CD4-positive, alpha-beta T cell treated with Interferon gamma for 1 hour (primary cell): ENCODE data around the gene CEACAM5.

Experiments
- DNase-seq: peaks from one replicate; pipeline ENCODE4 v3.0.0-alpha.2; 2020

CEACAM5 gene

GRCh38 chr19:41708481-41708880, at the start of gene CEACAM5:
Gene CEACAM5, plus strand, starts transcription at chr19:41708626. Its CDS starts 106 bp downstream, at chr19:41708732.
- no peak for DNase-seq

GRCh38 chr19:41666075-41666474, 42.4 kb upstream of the CEACAM5 start:
- DNase-seq = no peak

- no peak for DNase-seq
Observed at GRCh38 chr19:41668315-41668714, 40.1 kb upstream of the CEACAM5 start.

- no peak for DNase-seq
Observed at GRCh38 chr19:41670755-41671154, 37.7 kb upstream of the CEACAM5 start.

GRCh38 chr19:41671486-41671885, 36.9 kb upstream of the CEACAM5 start:
- no peak for DNase-seq

- no peak for DNase-seq
Observed at GRCh38 chr19:41682437-41682836, 26.0 kb upstream of the CEACAM5 start.

- DNase-seq = no peak
Observed at GRCh38 chr19:41687419-41687818, 21.0 kb upstream of the CEACAM5 start.

- DNase-seq = no peak
Observed at GRCh38 chr19:41688098-41688497, 20.3 kb upstream of the CEACAM5 start, which contains the start of gene CEACAM7. Gene CEACAM7, minus strand, starts transcription at chr19:41688270. Its CDS starts 105 bp downstream, at chr19:41688165.

- no peak for DNase-seq
Observed at GRCh38 chr19:41688687-41689086, 19.7 kb upstream of the CEACAM5 start.

GRCh38 chr19:41689993-41690800, 18.2 kb upstream of the CEACAM5 start:
- no peak for DNase-seq

GRCh38 chr19:41690801-41691065, 17.7 kb upstream of the CEACAM5 start:
- no peak for DNase-seq

GRCh38 chr19:41691268-41691970, 17.0 kb upstream of the CEACAM5 start:
- no peak for DNase-seq

- DNase-seq = no peak
Observed at GRCh38 chr19:41694196-41694595, 14.2 kb upstream of the CEACAM5 start.

GRCh38 chr19:41694831-41695635, 13.4 kb upstream of the CEACAM5 start:
- DNase-seq = no peak

- no peak for DNase-seq
Observed at GRCh38 chr19:41695745-41696144, 12.7 kb upstream of the CEACAM5 start.

GRCh38 chr19:41696402-41697197, 11.8 kb upstream of the CEACAM5 start:
- DNase-seq = no peak

- no peak for DNase-seq
Observed at GRCh38 chr19:41697198-41697855, 11.1 kb upstream of the CEACAM5 start.

GRCh38 chr19:41698746-41699230, 9.6 kb upstream of the CEACAM5 start:
- DNase-seq = no peak

GRCh38 chr19:41699231-41699967, 9.0 kb upstream of the CEACAM5 start:
- DNase-seq = no peak

- DNase-seq = no peak
Observed at GRCh38 chr19:41699968-41700323, 8.5 kb upstream of the CEACAM5 start.
